Astrocyte of the cerebellum (primary cell): ENCODE measurements around the gene SLC17A2.

ENCODE experiments used
- DNase-seq: peaks from one replicate; pipeline ENCODE4 v3.0.0-alpha.2; 2011; ENCODE audit warnings: low read depth
- H3K4me3 ChIP-seq: 2 replicates; pipeline ENCODE4 v1.5.1; 2011; ENCODE audit warnings: mild to moderate bottlenecking, low read depth, low read length, moderate library complexity
- in situ Hi-C: cut with HindIII; loops from 2 replicates; pipeline ENCODE4 v1.10.0; 2017; ENCODE audit warnings: low sequenced_read_pairs
- TF ChIP-seq, protein P1 (sequence below): IDR thresholded peaks from 2 replicates; pipeline ENCODE4 v1.5.1; 2012; ENCODE audit warnings: low read length, low read depth, moderate library complexity, mild to moderate bottlenecking; ENCODE audit errors: missing control alignments

SLC17A2 gene

DNA sequence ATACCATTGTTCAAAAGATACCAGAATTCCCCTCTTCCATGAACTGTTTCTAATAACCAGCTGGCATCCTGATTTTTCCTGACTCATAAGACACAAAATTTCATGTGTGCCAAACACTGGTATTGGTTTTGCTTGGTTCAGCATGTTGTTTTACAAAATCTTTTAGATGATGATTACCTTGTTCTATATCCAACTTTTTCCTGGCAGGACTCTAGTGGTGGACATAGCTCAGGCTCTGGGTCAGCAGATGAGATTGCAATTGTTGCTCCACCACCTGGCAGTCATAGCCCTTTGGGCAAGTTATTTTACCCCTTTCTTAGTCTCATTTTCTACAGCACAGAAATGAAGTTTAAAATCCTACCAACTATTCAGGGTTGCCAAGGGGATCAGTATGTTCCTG is 38.3 kb upstream of the SLC17A2 start:
- DNase-seq, result peak; percentile 2
- TF ChIP-seq, protein P1, sequence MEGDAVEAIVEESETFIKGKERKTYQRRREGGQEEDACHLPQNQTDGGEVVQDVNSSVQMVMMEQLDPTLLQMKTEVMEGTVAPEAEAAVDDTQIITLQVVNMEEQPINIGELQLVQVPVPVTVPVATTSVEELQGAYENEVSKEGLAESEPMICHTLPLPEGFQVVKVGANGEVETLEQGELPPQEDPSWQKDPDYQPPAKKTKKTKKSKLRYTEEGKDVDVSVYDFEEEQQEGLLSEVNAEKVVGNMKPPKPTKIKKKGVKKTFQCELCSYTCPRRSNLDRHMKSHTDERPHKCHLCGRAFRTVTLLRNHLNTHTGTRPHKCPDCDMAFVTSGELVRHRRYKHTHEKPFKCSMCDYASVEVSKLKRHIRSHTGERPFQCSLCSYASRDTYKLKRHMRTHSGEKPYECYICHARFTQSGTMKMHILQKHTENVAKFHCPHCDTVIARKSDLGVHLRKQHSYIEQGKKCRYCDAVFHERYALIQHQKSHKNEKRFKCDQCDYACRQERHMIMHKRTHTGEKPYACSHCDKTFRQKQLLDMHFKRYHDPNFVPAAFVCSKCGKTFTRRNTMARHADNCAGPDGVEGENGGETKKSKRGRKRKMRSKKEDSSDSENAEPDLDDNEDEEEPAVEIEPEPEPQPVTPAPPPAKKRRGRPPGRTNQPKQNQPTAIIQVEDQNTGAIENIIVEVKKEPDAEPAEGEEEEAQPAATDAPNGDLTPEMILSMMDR, result no peak
- in situ Hi-C loops, result no loop called here
- H3K4me3 ChIP-seq, result no peak overlapping the region

DNA sequence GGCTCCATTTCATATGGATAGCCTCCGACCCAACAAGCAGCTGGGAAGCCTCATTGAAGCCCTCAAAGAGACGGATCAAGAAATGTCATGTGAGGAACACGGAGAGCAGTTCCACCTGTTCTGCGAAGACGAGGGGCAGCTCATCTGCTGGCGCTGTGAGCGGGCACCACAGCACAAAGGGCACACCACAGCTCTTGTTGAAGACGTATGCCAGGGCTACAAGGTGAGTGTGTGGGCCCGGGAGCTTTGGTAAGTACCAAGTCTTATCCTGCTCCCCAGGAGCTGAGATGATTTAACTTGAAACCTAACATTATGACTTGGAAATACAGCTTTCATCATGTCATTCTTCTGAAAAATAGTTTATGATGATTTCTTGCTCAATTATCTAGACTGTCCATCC is 36.2 kb upstream of the SLC17A2 start:
- DNase-seq, result no peak
- H3K4me3 ChIP-seq, result no peak overlapping the region
- in situ Hi-C loops, result no loop called here
- TF ChIP-seq, protein P1, result no peak

DNA sequence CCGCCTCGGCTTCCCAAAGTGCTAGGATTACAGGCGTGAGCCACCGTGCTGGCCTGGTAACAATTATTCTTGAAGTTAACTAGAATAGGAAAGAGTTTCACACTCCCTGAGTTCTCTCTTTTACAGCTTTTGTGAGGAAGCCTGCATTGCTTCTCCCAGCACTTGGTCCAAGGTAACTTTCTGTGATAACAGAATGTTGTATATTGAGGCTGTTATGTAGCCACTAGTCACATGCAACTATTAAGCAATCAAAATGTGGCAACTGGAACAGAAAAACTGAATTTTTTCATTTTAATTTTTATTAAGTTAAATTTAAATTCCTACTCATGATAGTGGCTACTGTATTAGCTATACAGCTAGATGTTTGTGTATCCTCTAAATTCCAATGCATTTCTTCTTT is 34.6 kb upstream of the SLC17A2 start:
- TF ChIP-seq, protein P1, result no peak

DNA sequence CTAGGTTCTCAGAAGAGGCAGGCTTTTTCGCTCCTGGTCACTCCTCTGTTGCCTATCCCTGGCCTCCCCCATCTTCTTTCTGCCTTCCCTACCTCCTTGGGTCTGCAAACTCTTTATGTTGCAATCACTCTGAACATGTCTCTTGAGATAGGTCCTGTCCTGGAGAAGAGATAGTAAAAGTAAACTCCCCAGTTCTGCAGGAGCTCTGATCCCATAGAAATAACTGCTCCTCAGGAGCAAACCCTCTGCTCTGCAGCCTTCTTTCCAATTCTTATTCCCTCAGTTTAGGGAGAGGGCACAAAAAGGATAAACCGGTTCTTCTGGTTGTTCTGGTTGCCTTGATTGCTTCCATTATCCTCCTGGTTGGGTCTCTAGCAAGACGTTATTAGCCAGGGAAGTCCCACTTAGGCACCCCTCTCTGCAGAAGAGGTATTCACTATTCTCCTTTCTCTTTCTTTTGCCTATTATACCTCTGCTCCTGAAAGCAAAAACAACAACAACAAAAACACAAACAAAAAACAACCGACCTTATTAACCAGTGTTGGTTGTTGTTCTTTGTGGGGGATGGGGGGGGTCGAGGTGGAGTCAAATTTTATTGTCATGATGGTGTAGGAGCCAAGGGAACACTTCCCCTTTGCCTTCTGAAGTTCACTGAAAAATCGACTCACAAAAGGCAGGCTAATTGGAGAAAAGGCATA is 33.1 kb upstream of the SLC17A2 start:
- DNase-seq, result no peak
- peak overlapping the region; percentile 28 for H3K4me3 ChIP-seq
- TF ChIP-seq, protein P1, result no peak
- in situ Hi-C loops, result no loop called here

More for the DNA sequence above, 34.6 kb upstream of the SLC17A2 start:
- no peak overlapping the region for H3K4me3 ChIP-seq
- no peak for DNase-seq
- in situ Hi-C loops, result no loop called here

DNA sequence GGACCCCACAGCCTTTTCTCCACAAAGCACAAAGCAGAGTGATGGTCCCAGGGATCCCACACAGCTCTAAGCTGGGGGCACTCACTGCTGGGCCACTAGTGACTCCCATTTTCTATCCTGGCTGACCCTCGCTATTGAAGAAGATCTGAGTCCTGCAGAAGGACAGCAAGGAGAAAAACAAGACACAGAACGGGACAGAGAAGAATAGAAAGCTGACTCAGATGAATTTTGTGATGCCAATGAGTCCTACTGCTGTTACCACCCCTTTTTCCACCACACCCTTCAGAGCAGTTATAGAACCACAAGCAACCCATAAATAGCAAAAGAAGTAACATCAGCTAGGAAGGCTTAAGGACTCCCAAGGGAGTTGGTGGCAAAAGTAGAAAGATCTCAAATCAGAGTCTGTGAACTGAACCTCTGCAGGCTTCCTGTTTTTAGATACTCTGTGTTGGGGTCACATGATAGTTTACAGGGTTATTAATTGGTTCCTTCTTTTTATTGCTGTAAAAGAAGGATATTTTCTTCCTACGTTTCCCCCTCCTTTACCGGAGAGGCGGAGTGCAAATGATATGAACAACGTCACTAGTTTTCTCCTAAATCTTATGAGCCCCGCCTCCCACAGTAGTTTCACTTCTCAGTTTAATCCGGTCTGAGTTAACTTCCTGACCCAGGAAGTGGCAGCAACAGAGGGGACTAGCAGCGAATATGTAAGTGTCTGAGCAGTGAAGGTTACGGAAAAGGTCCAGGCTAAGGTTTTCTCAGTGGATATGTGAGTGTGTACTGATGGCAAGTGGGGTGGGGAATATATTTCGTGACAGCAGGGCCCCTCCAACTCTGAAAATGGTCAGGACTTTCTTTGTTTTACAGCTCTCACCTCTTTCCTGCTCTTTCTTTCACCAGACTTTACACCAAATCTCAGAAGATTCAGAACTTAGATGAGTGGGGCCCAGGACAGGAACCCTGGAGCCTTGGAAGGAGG is 31.9 kb upstream of the SLC17A2 start, which contains the start of gene TRIM38:
Gene TRIM38 (plus strand): TSS at position 654 of the 979 bp plus-strand sequence. CDS start 3,721 bp downstream, outside the sequence.
- H3K4me3 ChIP-seq, result peak within 1 kb of the TSS; percentile 28
- in situ Hi-C loops, result no loop called here
- peak; percentile 19 for DNase-seq
- TF ChIP-seq, protein P1, result no peak

DNA sequence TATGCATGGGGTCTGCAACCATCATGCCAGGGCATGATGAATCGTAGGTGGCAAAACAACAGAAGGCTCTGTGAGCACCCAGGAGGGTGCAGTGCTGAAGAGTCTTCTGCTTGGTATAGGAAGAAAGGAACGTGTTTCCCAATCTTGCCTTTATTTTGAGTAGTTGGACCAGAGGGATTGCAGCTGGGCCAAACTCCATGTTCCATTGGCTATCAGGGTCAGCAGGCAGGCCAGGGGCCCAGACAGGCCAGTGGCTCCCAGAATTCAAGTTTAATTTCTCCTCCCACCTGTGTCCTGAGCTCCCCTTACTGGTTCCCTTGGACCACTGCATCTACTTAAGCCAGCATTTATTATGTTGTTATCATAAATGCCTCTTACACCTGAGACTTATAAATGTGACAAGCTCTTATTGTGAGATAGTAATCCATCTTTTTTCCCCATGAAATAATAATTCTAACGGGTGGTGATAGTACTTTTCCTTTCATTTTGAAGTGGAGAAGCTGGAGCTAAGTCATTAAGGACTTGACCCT is 31.2 kb upstream of the SLC17A2 start:
- TF ChIP-seq, protein P1, result no peak
- in situ Hi-C loops, result no loop called here
- DNase-seq, result no peak
- H3K4me3 ChIP-seq, result no peak overlapping the region
